Raji (cell line): ENCODE measurements around the gene PLK2.

Experiments used
- POLR2A ChIP-seq: IDR thresholded peaks from 2 replicates; pipeline ENCODE4 v1.6.1; 2011; ENCODE audit warnings: low read depth, low read length, control low read depth; ENCODE audit not compliant: insufficient read depth

Gene PLK2

DNA sequence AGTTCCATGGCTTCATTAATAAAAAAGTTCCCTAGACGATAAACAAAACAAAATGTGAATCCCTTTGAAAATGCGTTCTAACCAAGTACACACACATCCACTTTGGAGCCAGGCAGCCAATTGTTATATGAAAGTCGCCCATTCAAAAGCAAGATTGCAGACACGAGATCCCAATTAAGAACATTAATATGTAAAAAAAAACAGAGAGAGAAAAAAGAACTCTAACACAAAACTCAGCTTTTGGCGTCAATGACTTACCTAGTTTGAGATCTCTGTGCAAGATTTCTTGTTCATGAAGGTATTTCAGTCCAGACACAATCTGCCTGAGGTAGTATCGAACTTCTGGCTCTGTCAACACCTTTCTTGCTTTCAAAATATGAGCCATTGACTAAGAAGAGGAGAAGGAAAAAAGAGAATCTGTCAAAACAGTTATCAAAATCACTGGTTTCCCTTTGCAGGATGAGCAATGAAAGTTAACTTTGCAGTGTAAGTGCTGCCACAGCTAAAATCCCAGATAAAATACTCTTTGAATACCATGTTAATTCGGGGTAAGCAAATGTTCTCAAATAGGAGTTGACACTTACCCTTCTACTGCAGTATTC is 1.6 kb downstream of the PLK2 start:
- TF ChIP-seq POLR2A: no peak

DNA sequence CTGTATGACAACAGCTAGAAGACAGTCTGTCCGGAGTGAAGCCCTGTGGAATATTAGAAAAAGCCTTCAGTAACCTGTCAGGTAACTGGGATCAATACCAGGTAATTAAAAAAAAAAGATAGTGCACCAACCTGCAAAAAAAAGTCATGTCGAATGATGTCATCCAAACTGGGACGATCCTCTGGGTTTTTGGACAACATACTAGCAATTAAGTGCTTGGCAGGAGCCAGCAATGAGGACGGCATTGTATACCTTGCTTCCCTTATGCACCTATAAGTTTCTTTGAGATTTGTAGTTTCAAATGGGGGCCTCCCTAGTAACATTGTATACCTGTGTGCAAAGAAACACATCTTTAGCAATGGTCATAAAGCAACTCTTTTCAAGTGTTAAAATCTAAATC is 2.8 kb downstream of the PLK2 start:
- TF ChIP-seq POLR2A: no peak

DNA sequence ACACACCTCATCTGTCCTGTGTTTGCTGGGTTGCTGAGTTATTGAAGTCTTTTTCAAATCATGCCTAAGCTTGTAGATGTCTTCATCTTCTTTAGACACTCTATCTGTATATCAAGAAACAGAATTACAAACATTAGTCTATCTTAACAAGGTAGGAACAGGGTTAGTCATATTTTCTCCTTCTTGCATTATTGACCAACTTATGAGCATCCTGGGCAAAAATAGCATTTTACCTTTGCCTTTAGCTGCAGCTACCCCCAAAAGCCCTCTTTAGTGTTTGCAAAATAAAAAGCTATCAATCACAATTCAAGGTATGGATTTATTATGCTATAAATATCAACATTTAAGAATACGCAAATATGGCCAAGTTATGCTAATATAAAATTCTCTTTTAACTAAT is 3.4 kb downstream of the PLK2 start:
- no peak for TF ChIP-seq POLR2A

DNA sequence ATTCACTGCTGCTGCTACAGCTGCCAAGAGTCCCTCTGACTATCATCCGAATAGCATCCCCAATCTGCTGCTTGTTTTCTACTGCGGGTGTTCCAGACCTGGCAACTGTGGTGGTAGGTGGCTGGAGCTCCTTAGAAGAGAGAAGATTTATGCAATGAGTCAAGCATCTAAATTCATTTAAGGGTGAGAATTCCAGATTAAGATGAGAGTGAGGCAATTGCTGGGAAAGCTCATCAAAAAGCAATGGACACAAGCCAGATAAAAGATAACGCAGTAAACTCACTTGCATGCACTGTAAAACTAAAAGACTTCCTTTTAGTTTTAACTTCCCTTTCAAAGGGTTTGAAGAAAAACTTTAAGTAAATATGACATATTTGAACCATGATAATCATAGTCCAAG is 3.9 kb downstream of the PLK2 start:
- TF ChIP-seq POLR2A: no peak

DNA sequence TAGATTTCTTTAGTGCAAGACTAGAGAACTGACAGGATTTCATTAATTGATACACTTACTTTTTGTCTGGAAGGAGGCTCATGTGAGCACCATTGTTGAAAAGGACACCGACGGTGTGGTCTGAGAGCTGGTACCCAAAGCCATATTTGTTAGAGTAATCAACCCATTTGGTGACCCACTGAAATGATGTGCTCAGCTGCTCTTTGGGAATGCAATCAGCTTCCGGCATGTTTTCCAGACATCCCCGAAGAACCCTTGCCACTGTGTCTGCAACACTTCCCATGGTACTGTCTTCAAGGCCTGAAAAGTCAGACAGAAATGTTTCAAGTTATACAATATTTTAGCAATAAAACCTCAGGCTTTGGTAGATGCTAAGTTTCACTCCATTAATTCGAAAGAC is 4.4 kb downstream of the PLK2 start:
- no peak for TF ChIP-seq POLR2A

DNA sequence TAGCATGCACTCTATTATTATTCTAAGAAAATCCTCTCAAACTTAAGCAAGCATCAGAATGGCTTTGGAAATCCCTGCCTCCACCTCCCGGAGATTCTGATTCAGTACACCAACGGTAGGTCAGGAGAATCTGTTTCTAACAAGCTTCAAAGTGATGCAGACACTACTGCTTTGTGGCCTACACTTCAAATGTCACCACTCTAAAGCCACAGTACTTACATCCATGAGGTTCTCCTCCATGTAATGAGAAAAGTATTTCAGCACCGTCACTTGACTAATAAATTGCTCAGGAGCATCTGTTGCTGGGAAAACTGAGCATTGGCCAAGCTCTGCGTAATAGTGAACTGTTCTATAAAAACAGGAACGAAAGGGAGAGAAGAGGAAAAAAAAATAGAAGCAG is 4.8 kb downstream of the PLK2 start:
- no peak for TF ChIP-seq POLR2A

DNA sequence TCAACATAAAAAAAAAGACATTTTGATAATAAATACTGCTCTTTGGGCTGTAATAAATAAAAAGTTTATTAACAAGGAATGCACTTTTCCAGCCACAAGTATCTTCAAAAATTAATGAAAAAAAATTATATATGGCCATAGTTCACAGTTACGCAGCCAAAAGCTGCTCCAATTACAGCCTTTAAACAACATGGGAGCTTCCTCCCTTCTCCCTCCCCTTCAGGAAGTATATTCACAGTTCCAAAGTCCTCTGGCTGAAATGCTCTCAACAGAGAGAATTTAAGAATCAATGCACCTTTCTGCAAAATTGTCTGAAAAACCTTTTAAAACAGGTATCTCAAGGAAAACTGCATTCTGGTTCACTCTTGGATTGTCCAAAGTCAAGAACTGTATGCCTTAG is 5.9 kb downstream of the PLK2 start:
- no peak for TF ChIP-seq POLR2A

DNA sequence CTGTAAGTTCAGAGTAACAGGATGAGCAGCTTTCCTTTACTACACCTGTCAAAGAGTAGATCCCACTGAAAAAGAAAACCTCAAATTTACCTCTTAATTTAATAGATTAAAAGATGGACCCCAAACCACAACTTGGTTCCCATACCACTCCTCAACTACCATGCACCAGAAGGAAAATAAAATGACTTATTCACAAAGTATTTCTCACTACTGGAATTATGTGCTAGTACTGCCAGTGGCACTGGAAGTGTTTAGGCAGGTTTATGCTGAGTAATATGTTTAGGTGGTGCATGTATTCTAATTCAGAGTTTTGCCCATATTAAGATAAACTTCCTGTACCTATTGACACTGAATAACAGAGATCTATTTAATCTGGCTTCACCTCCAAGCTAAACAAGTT is 6.6 kb downstream of the PLK2 start:
- TF ChIP-seq POLR2A: no peak

DNA sequence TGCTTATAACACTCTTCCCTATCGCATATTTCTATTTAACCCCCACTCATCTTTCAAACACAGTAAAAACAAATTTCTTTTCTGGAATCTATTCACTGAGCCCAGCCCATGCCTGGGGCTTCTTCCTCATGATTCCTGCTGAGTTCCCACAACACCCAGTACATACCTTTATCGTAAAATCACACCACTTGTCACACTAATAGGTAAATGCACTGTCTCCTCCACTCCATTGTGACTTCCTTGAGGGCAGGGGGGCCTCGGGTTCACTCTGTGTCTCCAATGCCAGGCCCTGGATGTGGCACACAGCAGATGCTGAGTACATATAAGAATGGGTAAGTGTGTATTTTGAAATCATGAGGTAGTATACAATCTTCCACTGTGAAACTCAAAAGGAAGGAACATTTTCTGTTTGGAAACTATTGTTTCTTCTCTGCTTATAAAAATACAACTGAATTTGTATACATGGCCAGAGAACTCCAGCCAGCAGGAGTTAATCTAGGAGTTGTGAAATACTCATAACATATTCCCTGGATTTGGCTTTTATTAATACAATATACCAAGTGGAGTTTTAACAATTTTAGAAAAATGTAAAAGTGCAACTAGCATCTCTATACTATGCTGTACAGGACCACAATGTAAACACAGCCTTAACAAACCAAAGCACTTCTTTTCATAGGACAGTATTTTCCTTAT is 7.2 kb downstream of the PLK2 start:
- no peak for TF ChIP-seq POLR2A

DNA sequence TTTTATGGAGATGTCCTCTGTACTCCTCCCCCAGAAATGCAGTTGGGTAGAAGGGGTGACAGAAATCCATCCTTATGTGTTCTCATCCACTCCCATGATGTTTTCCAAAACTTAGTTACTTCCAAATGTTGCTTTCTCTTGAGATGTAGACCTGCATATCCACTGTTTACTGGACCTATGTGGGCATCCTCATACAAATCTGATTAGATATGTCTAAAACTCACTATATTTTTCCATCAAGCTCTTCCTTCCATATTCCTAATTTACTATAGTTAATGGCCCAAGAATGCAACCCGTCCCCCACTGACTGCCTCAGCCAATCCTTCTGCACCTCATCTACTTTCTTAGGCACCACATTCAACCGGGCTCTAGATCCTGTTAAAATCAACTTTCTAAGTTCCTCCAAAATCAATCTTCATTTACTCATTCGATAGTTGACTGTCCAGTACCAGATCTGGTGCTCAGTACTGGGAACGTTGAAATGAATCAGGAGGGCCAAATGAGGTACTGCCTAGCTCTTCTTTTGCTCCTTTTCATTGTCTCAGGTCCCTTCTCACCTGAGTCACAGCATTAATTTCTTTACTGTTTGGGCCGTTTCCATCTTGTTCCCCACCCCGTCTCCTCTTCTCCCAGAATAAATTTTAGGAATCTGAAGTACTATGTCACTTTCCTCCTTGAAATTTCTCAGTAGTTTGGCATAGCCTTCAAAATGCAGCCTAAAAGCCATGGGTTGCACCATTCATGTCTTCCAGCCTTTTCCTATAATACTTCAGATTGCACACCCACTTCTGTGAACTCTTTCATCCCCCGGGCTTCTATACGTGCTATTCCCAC is 7.9 kb downstream of the PLK2 start:
- TF ChIP-seq POLR2A: no peak

DNA sequence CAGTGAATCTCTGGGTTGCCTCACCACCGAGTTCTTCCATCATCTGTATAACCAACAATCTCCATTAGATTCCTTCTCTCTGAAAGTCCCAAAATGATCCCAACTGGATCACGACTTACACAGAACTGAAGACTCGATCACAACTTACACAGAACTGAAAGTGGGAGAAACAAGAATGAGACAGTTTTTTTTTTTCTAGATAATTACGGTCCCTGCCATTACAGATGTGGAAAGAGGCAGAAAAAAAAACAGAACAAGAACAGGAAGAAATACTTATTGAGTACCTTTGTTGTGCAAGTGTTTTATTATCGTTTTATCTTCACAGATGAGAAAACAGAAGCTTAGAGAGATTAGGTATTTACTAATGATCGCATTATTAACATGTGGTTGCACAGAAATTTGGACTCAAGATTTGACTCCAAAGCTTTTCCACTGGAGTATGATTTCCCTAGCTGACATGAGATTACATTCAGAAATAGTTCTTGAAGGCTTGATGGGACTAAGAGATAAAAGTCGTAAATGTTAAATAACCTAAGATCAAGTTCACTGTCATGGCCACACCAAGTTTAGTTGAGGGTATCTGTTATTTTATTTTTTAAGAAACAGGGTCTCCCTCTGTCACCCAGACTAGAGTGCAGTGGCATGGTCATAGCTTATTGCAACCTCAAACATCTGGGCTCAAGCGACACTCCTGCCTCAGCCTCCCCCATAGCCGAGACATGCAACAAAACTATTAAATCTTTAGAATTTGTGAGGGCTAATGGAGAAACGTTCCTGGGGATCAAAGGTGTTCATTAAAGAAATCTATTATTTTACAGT is 8.9 kb downstream of the PLK2 start:
- no peak for TF ChIP-seq POLR2A

DNA sequence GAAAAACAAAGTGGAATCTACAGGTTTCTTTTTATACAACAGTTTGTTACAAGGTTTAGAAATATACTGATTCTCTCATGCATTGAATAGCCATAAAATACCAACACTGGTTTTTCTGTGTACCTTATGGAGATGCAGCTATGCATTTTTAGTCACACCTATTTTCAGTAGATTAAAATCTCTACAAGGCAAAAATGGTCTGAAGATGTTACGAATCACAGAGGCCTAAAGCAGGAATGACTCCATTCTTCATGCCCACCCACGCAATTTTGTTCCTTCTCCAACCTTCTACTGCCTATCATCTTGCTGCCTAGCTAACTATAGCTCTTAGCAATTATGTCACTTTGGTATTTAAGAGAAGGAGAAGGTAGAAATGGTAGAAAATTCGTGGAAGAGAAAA is 9.9 kb downstream of the PLK2 start:
- no peak for TF ChIP-seq POLR2A

DNA sequence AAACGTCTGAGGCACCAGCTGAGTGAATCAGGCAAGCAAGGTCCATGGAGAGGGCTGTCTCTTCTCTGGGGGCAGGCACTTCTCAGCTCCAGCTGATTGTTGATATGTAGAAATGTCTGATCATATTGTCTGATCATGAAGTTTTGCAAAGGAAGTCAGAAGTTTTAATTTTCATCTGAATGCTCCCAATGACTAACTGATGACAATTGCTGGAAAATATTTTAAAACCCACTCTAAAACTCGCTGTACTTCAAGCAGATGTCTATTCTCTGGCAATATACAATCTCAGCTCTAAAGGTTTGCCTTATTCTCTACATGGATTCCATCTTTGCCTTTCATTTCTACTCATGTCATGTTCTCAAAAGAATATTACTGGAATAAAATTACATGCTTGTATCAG is 12.7 kb downstream of the PLK2 start:
- TF ChIP-seq POLR2A: no peak

DNA sequence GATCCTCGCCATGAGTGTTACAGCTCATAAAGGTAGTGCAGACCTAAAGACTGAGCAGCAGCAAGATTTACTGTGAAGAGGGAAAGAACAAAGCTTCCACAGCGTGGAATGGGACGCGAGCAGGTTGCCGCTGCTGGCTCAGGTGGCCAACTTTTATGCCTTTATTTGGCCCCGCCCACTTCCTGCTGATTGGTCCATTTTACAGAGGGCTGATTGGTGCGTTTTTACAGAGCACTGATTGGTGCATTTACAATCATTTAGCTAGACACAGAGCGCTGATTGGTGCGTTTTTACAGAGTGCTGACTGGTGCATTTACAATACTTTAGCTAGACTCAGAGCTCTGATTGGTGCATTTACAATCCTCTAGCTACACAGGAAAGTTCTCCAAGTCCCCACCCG is 13.9 kb downstream of the PLK2 start:
- no peak for TF ChIP-seq POLR2A

DNA sequence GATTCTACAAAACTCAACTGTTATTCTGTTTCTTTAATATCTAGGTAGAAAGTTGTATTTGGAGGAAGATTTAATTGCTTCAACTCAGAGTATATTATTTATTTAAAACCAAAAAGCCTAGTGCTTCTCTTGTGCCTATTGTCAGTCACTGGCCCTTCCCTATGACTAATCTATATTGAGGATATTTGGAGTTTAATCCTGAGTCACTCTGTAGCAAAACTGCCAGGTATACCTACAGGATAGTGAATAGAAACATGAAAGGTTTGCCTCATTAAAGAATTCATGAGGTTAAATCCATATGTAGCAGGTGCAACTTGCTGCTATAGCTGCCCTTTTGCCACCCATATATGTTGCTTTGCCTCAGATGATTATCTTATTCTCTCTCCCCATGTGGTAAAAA is 15.1 kb downstream of the PLK2 start:
- no peak for TF ChIP-seq POLR2A
